Stimulated activated CD8-positive, alpha-beta memory T cell treated with anti-CD3 and anti-CD28 coated beads, Interleukin-7, amount 100 ng/mL, for 24 hours (primary cell): Measurements from ENCODE around the gene MYADML2.

Source experiments
- DNase-seq: peaks from one replicate; pipeline ENCODE4 v3.0.0-alpha.2; 2020; ENCODE audit warnings: low read depth

The MYADML2 gene

DNA sequence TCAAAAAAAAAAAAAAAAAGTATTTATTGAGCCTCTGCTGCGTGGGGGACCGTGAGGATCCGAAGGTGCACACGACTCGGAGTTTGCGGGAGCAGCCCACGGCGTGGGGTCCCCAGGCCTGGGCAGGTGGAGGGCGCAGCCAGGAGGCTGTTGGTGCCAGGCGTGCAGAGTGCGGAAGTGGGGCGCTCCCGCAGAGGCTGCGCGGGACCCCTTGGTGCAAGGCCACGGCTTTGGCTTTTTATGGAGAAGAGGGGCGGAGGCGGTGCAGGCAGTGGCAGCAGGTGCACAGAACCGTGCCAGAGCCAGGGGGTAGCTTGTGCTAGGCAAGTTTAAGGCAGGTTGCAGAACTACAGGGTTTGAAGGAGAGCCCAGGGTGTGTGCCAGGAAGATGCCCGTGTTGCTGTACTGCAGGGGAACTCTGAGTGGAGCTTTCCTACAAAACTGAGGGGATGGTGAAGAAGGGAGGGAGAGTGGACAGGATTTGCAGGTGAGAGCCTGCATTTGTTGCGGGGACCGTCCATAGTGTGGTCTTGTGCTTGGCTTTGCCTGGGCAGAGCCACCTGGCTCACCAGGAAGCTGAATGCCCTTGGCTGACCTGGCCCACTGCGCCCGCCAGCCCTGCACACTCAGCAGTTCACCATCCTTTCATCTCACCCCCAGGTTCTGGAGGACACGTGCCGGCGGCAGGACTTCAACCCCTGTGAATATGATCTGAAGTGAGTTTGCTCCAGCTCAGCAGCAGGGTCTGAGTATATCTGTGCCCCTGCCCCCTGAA lies 31.7 kb upstream of the MYADML2 start:
- DNase-seq, result no peak

DNA sequence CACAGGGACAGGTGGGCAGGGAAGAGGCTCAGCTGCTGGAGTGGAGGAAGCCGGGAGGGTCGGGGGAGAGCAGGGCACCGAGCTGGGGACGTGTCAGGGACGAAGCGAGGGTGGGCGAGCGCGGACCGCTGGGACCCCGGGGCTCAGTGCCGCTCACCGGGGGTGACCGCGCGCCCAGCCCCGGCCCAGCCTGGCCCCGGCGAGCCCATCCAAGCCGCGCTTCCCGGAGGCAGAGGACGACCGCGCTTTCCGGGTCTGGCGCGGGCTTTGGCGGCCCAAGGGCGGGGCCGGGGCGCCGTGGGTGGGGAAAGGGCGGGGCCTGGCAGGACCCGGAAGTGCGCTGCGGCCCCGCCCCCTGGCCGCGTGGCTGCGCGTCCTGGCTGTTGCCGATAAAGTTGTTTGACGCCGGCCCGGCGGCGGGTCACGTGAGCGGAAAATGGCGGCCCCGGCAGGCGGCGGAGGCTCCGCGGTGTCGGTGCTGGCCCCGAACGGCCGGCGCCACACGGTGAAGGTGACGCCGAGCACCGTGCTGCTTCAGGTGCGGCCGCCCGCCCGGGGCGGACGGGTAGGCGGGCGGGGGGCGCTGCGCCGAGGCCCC lies 30.3 kb upstream of the MYADML2 start, which contains the start of gene ASPSCR1:
ASPSCR1 (plus strand) TSS at position 419 of the 598 bp plus-strand sequence; CDS start at position 437, 18 bp downstream.
- DNase-seq, result peak; percentile 68

DNA sequence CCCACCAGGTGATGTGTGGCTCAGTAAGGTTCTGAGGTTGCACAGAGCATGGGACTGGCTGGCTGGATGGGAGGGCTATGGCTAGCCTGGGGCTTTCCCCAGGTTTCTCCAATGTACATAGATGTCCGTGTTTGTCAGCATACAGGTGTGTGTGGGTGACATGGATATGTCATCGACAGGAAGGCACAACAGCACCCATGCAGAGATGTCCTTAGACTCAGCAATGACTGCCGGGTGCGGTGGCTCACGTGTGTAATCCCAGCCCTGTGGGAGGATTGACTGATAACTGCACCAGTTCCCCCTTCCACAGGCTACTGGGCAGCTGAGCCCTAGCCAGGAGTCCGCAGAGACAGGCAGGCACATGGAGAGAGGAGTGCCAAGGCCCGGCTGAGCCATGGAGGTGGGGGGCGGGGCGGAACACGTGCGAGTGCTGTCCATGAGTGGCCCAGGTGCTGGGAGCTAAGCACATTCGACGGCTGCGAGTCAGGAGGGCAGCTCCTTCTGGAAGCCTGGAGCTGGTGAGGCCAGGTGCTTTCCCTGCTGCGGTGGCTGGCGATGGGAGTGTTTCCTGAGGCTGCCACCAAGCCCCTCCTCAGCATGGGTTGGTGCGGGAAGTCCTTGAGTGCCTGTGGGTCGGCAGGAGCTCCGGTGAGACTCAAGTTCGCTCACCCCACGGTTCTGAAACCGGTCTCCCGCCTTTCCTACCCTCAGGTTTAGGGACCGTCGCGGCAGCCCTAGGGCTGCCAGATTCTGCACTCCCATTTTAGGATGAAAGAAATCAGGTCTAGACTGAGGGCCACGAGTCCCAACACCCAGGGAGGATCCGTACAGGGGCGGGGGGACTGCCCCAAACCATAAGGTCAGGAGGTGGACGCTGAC lies 29.5 kb upstream of the MYADML2 start:
- DNase-seq, result peak; percentile 14

DNA sequence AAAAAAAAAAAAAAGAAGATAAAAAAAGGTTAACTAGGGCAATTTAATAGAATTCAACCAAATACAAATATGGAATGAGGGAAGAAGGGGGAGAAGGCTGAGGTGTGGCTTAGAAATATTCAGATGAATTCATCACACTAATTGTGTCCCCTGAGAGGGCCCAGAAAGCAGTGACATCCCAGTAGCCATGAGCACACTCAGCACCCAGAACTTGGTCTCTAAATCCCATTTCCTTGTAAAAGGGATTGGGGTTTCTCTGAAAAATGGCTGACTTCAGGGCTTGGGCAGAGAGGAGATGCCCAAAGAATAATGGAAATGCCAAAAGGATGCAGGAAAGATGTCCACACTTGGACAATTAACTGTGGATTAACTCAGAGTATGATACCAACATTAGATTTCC lies 26.4 kb upstream of the MYADML2 start:
- DNase-seq, result no peak

DNA sequence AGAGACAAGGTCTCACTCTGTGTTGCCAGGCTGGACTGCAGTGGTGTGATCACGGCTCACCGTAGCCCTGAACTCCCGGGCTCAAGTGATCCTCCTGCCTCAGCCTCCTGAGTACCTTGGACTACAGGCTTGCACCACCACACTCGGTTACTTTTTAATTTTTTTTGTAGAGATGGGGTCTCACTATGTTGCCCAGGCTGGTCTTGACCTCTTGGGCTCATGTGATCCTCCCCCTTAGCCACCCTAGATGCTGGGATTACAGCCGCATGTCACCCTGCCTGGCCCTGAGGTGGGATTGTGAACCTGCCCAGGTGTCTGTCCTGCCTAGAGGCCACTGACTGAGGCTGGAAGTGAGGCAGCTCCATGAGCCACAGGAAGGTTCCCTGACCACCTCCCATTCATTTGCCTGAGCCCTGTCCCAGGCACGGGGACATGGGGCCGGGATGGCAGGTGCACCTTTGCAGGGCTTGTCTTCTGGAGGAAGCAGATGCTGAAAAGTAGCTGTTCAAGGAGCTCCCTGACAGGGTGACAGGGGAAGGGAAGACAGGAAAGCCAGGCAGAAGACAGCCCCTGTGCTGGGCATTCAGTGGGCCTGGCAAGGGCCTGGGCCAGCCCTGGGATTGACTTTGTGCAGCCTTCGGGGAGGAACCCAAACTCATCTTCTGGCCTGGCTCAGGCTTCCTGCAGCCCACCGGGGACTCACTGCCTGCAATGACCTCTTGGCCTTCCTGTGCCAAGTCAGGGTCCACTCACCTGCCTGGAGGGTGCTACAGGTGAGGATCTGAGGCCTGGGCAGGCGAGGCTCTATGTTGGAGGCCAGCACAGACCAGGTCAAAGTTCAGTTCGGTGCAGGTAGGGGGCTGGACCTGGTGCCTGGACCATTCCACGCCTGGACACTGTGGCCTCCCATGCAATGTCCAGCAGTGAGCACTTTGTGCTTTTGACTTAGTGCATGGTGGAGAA lies 22.1 kb upstream of the MYADML2 start:
- no peak for DNase-seq

DNA sequence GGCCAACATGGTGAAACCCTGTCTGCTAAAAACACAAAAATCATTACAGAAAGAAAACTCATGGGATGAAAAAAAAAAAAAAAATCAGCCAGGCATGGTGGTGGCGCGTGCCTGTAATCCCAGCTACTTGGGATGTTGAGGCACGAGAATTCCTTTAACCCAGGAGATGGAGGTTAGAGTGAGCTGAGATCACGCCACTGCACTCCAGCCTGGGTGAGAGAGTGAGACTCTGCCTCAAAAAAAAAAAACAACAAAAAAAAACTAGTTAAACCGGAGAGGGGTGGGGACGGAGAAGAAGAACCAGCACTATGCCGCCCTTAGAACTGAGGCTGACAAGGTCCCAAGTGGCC lies 21.3 kb upstream of the MYADML2 start:
- DNase-seq, result no peak

DNA sequence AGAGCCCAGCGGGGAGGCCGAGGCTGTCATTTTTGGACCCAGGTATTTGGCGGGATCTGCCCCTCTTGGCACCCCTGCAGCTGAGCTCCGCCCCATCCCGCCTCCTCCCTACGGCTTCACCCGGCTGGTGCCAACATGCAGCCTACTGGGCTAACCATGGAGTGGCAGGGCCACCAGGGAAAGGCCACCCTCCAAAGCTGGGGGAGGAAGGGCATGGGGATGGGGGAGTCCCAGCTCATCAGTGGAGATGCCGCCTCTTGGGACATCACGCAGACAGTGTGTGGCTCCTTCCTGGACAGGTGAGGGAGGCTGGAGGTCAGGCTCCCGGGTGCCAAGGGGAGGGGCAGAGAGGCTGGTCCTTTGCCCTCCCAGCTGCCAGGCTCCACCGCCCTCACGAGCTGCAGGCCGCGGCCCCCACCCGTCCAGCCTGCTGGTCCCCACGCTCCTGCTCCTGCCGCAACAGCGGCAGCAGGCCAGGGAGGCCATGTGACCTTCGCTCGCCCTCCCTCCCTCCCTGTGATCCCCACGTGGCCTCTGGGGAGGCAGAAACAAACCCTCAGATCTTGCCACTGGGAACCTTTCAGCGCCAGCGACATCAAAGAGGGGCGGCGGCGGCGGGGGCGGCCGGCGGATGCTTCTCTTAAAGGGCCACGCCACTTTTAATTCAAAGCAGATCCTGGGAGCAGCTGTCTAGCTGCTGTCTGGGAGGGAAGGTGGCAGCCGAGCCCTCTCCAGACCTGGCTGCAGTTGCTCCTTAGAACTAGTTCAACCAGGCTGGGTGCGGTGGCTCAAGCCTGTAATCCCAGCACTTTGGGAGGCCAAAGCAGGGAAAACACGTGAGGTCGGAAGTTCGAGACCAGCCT lies 20.7 kb upstream of the MYADML2 start:
- DNase-seq, result peak; percentile 71

DNA sequence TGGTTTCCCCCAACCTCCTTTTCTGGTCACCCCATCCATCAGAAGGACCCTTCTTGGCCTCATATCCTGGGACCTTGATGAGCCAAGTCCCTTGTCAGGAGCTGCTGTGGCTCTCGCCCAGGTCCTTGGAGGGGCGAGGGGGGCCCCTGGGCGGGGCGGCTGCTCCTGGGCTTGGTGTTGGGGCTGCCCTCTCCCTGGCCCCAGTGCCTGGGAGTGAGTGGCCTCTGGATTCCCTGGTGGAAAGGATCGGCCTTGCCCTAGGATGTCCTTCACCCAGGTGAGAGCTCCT lies 20.2 kb upstream of the MYADML2 start:
- no peak for DNase-seq

DNA sequence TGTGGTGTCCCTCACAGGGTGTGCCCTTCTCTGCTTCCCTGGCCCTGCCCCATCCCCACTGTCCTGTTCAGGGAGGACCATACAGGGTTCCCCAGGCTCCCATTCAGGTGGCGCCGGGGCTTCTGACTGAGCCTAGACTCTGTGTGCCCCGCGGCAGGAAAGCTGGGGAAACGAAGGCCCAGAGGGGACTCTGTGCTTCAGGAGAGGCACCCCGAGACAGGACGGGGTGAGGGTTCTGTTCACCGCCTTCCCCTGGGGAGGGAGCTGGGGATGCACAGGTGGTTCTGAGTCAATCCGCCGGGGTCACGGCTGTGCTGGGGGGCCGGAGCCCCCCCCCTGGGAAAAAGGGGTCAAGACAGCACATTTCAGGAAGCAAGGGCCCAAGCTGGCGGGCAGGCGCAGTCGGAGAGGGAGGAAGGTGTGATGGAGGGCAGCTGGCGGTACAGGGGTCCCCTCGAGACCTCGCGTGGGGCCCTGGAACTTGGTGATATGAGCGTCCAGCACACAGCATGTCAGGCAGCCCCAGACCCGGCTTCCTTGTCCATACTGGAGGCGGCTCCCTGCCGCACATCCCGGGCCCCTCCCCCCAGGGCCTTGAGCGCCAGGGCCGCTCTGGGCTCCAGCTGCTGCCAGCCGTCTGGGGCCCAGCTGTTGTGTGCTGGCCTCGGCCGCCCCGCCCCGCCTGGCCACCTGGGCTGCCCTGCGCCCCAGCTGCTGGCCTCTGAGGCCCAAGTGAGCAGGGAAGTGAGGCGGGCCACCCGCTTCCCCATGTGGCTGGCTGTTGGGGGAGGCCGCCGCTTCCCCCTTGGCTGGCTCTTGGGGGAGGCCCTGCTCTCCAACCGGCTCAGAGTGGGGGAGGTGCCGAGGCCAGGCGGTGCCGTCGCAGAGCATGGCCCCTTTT lies 19.6 kb upstream of the MYADML2 start:
- no peak for DNase-seq

DNA sequence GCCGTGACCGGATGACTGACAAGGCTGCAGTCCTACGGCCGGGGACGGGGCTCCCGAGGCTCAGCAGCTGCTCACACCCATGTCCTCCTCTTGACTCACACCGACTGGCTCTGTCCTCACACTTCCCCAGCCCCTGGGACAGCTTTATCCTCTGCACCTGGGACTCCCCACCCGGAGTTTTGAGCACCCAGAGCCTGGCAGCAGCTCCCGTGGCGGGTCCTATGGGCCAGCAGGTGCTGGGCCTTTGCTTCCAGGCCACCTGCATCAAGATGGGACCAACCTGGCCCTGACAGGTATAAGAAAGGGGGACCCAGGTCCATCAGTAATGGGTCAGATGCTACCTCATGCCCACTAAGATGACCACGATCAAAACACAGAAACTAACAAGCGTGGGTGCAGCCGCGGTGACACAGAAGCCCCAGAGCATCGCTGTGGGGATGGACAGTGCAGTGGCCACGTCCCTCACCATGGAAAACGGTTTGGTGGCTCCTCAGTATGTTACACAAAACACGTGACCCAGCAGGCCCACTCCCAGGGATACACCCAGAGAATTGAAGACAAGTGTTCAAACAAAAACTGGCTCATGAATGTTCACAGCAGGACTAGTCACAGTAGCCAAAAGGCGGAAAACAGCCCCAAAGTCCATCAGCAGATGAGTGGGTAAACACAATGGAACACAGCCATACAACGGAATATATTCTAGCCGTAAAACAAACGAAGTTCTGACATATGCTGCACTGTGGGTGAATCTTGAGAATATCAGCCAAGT lies 17.2 kb upstream of the MYADML2 start:
- DNase-seq, result no peak

DNA sequence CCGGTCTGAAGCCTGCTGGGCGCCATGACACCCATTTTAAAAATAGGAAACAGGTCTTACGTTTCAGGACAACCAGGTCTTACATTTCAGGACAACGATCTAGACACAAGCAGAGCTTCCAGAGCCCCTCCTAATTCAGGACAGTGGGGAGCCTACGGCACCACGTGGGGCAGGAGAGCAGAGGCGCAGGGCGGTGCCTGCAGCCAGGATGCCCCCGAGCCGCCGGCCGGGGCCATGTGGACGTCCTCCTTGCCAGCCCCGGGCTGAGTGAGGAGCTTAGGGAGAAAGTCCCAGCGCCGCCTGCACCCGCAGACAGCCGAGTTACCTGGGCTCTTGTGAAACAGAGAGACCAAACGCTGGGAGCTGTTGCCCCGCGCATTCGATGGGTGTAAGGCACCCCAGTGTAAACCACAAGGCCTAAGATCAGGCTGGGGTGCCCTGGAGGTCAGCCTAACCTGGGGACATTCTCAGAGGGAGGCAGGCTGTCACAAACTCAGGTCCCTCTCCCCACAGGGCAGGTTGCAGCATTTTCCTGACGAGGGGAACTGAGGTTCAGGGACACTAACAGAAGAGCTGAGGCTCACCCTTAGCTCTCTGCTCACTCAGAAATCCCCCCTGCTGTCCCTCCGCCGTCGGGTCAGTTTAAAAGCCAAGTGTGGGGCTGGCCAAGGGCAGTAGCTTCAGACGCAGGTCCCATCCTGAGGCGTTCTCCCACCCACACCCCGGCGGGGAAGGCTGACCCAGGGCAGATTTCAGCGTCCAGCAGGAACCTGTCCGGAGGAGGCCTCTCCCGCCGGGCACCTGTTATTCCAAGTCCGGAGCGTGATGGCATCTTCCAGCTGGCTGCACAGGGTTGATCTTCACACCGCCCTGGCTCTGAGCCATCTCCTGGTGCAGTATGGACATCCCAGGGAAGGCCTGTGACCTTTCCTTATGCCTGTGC lies 15.7 kb upstream of the MYADML2 start:
- DNase-seq, result no peak

DNA sequence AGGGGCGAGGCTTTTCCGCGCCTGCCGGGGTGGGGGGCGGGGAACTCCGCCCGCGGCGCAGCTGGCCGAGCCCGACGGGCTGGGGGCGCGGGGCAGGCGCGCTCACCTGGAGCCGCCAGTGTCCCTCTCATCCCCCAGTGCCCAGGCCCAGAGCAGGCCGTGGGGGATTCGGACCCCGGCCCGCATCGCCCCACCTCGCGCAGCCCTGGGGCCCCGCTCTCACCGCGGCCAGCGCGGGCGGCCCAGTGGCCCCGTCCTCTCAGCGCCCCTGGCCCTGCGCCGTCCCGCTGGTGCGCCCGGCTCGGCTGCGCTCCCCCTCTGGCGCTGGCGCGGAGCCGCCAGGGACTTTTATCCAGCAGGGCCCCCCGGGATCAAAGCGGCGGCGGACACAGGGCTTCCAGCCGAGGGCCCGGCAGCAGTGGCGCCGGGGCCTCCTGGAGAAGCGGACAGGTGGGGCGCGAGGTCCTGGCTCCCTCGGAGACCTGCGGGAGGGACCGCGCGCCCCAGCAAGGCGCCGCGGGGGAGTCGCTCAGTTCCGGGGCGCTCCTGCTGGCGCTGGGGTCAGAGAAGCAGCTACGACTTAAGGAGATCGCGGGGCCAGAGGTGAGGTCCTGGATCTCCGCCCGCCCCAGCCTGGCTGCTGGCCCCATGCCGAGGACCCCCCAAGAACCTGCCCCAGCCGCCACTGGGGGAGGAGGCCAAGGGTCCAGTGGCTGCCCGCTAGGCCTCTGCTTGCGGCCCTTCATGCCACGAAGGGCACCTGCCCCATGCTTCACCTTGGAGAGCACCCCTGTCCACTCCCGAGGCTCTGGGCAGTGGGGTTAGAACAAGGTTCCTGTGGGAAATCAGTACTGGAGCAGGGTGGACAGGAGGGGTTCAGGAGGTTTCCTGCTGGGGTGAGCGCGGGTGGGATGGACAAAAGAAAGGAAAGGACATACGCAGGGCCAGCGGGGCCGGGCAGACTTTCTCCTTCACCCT lies 14.8 kb upstream of the MYADML2 start:
- no peak for DNase-seq

DNA sequence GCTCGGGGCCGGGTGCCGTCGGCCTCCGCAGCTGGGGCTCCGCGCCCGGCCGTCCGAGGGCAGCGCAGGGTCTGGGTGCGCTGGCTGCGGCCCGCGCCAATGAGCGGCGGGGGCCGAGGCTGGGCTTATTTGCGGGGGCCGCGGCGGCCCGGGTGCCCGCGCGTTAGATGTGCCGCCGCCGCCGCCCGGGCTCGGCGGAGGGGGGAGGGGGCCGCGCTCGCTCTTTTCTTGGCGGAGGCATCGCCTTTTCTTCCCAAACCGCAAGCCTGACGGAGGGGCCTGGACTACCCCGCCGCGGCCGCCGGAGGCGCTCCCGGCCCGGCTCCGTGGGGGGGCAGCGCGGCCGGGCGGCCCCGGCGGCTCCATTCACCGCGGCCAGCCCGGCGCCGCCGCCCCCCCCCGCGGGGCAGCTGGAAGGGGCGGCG lies 14.1 kb upstream of the MYADML2 start, which contains the start of gene NOTUM:
NOTUM (minus strand) TSS at position 101 of the 425 bp plus-strand sequence. CDS start 278 bp downstream, outside the sequence.
- no peak for DNase-seq

DNA sequence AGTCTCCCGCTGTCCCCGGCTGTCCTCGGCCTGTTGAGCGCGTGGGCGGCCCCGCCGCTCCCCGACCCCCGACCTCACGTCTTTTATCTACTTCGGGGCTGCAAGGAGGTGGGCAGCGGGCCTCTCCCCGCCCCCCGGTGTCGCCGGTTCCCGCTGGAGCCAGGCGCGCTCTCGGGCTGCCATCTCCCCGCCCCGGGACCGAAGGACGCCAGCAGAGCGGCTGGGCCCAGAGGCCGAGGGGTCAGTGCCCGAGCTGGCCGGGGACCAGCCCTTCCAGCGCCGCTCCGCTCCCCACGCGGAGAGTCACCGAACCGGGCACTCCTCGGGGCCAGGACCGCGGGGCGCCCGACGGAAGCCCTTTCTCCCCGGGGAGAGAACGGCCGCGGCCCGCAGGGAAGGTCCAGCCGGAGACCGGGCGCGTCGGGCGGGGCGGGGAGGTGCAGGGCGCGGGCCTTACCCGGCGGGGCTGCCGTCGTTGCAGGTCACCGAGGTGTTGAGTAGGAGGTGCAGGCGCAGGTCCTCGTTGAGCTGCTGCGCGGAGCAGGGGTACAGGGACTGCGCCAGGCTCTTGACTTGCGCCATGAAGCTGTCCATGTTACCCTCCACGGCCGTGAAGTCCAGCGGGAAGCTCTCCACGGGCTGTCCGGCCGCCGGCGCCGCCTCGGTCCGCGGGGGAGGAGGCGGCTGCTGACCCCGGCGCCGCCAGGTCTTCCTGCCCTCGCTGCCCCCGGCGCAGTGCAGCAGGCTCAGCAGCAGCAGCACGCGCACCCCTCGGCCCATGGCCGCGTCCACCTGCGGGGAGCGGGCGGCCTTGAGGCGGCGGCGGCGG lies 13.3 kb upstream of the MYADML2 start:
- DNase-seq, result no peak

DNA sequence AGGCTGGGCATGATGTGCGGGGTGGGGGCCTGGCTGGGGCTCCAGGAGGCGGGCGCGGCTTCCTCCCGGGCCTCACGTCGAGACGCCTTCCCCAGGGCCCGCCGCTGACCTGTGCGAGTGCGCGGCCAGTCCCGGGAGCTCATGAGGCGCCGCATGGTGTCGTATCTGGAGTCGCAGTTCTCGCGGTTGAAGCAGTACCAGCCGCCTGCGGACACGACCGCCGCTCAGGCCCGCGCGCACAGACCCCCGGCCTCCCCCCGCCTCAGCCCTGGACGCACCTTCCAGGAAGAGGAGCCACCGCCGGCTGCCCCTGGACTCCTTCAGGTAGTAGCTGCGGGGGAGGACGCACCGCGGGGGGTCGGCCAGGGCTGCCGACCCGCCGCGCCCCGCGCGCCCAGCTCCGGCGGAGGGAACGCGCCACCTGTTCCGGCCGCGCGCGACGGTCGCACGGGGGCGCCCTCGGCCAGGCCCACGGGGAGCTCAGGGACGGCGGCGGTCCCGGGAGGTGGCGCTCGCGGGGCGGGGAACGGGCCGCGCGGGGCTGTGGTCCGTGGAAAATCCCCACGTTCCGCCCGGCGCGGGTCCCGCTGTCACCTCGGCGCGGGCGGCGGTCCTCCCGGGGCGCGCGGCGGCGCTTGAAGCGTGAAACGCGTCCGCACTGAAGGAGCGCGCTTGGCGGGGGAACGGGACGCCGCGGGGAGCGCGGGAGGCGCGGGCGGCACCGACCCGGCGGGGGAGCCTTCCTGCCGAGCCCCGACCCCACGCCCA lies 12.5 kb upstream of the MYADML2 start:
- peak; percentile 56 for DNase-seq
